ENCODE measurements around the gene DIP2C. TPM values are rescaled to one million over a fixed set of nuclear protein-coding genes. Genes with fewer than 3 reads are reported as not detected.
"Not testable (repeated sequence)": the region's sequence is repeated elsewhere in the genome, so short reads cannot be mapped to it uniquely, and the experiment has no call there.

Gene DIP2C
- total RNA-seq, 1 experiment from 2014 or later = 11.0 TPM

GRCh38 chr10:450463-450862 is 239.0 kb downstream of the DIP2C start (continued):
- no peak for TF ChIP-seq ERG (CRISPR knock-in tag; IDR thresholded peaks at IDR 0.05)

- CTCF ChIA-PET; H3K4me1 Mint-ChIP-seq; H3K36me3 Mint-ChIP-seq; H3K27ac Mint-ChIP-seq; H3K4me3 Mint-ChIP-seq; ATAC-seq; POLR2A ChIA-PET; DNase-seq (ENCODE audit: low spot score); H3K27me3 Mint-ChIP-seq (ENCODE audit: low read depth): not testable (repeated sequence)
- peaks cover 12% of the 10 kb centered on the region; the same call in 1 of the 2 replicates for H3K9me3 Mint-ChIP-seq
Observed at GRCh38 chr10:449331-449730, 240.1 kb downstream of the DIP2C start.

- H3K4me3 Mint-ChIP-seq = no peak overlapping the region
- H3K27ac Mint-ChIP-seq = no peak overlapping the region
- CTCF ChIA-PET = no interaction called here
- ATAC-seq = no peak
- H3K9me3 Mint-ChIP-seq = peaks cover 12% of the 10 kb centered on the region; the same call in 1 of the 2 replicates
- no peaks in the 10 kb centered on the region for H3K27me3 Mint-ChIP-seq (ENCODE audit: low read depth)
- POLR2A ChIA-PET = no interaction called here
- no peak for DNase-seq (ENCODE audit: low spot score)
- TF ChIP-seq NFYB (CRISPR knock-in tag; conservative IDR thresholded peaks at IDR 0.05; ENCODE audit: low read depth) (no peak), PRDM15 (CRISPR knock-in tag; IDR thresholded peaks at IDR 0.05) (peak; percentile 91)
- no peaks in the 10 kb centered on the region for H3K4me1 Mint-ChIP-seq
- H3K36me3 Mint-ChIP-seq = no peaks in the 10 kb centered on the region
Observed at GRCh38 chr10:443459-443858, 246.0 kb downstream of the DIP2C start.

- Mint-ChIP-seq H3K4me1 (no peaks in the 10 kb centered on the region), H3K27ac (no peak overlapping the region), H3K4me3 (no peak overlapping the region), H3K9me3 (peaks cover 18% of the 10 kb centered on the region), H3K27me3 (ENCODE audit: low read depth) (no peaks in the 10 kb centered on the region), H3K36me3 (peaks cover 4% of the 10 kb centered on the region)
- CTCF ChIA-PET = no interaction called here
- POLR2A ChIA-PET = no interaction called here
- DNase-seq (ENCODE audit: low spot score) (no peak), ATAC-seq (no peak)
- no peak for TF ChIP-seq E2F5 (CRISPR knock-in tag; IDR thresholded peaks at IDR 0.05)
- no peak for TF ChIP-seq SOX15 (CRISPR knock-in tag; IDR thresholded peaks at IDR 0.05)
- no peak for TF ChIP-seq IRF1 (CRISPR knock-in tag; IDR thresholded peaks at IDR 0.05)
- no peak for TF ChIP-seq PREB (CRISPR knock-in tag; IDR thresholded peaks at IDR 0.05; ENCODE audit: borderline replicate concordance)
- TF ChIP-seq ETV6 (CRISPR knock-in tag; IDR thresholded peaks at IDR 0.05) = no peak
- no peak for TF ChIP-seq TP53 (CRISPR knock-in tag; IDR thresholded peaks at IDR 0.05)
Observed at GRCh38 chr10:442209-442608, 247.3 kb downstream of the DIP2C start.

- TF ChIP-seq TP53 (CRISPR knock-in tag; IDR thresholded peaks at IDR 0.05) (no peak), CBFB (CRISPR knock-in tag; IDR thresholded peaks at IDR 0.05; ENCODE audit: low read depth) (no peak), AR (CRISPR knock-in tag; IDR thresholded peaks at IDR 0.05) (no peak), FOXJ3 (CRISPR knock-in tag; IDR thresholded peaks at IDR 0.05; ENCODE audit: borderline replicate concordance) (no peak)
- no peak overlapping the region for H3K4me3 Mint-ChIP-seq
- H3K4me1 Mint-ChIP-seq = no peaks in the 10 kb centered on the region
- POLR2A ChIA-PET = no interaction called here
- ATAC-seq (no peak), DNase-seq (ENCODE audit: low spot score) (no peak)
- H3K36me3 Mint-ChIP-seq = peaks cover 8% of the 10 kb centered on the region
- no peak overlapping the region for H3K27ac Mint-ChIP-seq
- CTCF ChIA-PET = no interaction called here
- H3K9me3 Mint-ChIP-seq = peaks cover 21% of the 10 kb centered on the region
- H3K27me3 Mint-ChIP-seq (ENCODE audit: low read depth) = no peaks in the 10 kb centered on the region
Observed at GRCh38 chr10:441659-442058, 247.8 kb downstream of the DIP2C start.

Data from WTC11 (cell line).